WTC11 (cell line): ENCODE data around the gene TFF1. TPM values are rescaled to one million over a fixed set of nuclear protein-coding genes. Genes with fewer than 3 reads are reported as not detected.

ENCODE experiments used
- ATAC-seq: fragments of 200-7000 bp; cut with Tn5 transposase; 2 replicates; pipeline ENCODE4 v1.10.0; 2021; ENCODE audit warnings: mild to moderate bottlenecking, moderate library complexity
- CTCF ChIA-PET: fragments of 300-600 bp; sonication (Branson Sonifier 250); formaldehyde crosslinking; loops from one replicate; lab custom pipeline; 2021; ENCODE audit warnings: antibody characterized with exemption; lab: Charles Lee
- POLR2A ChIA-PET: fragments of 350-600 bp; sonication (Branson Sonifier 250); formaldehyde crosslinking; loops from one replicate; lab custom pipeline; 2021; ENCODE audit warnings: antibody characterized with exemption; lab: Charles Lee
- DNase-seq: peaks from one replicate; pipeline ENCODE4 v3.0.0; 2021; ENCODE audit warnings: low spot score
- H3K27ac Mint-ChIP-seq: 2 replicates; pipeline ENCODE4 v1.8.0; 2021; ENCODE audit warnings: mixed read lengths
- H3K27me3 Mint-ChIP-seq: 2 replicates; pipeline ENCODE4 v1.8.0; 2021; ENCODE audit warnings: low read depth, mild to moderate bottlenecking, moderate library complexity, mixed read lengths
- H3K36me3 Mint-ChIP-seq: 2 replicates; pipeline ENCODE4 v1.8.0; 2021; ENCODE audit warnings: mixed read lengths
- H3K4me1 Mint-ChIP-seq: 2 replicates; pipeline ENCODE4 v1.8.0; 2022; ENCODE audit warnings: mixed read lengths
- H3K4me3 Mint-ChIP-seq: 2 replicates; pipeline ENCODE4 v1.8.0; 2021; ENCODE audit warnings: mild to moderate bottlenecking, moderate library complexity, mixed read lengths
- H3K9me3 Mint-ChIP-seq: 2 replicates; pipeline ENCODE4 v1.8.0; 2021; ENCODE audit warnings: mixed read lengths
- AR ChIP-seq: fragments of 250-450 bp; sonication (Bioruptor Pico); IDR thresholded peaks from 2 replicates; pipeline ENCODE4 v1.9.0; 2021; ENCODE audit warnings: mild to moderate bottlenecking
- CDX4 ChIP-seq: fragments of 250-450 bp; sonication (Bioruptor Pico); IDR thresholded peaks from 2 replicates; pipeline ENCODE4 v1.9.0; 2021; ENCODE audit warnings: moderate library complexity, mild to moderate bottlenecking, inconsistent platforms, borderline replicate concordance
- CREB1 ChIP-seq: sonication (generic); formaldehyde crosslinking; IDR thresholded peaks from 2 replicates; pipeline ENCODE4 v1.8.0; 2023; ENCODE audit warnings: mild to moderate bottlenecking, missing genetic modification reagents
- ELF4 ChIP-seq: sonication (generic); formaldehyde crosslinking; IDR thresholded peaks from 2 replicates; pipeline ENCODE4 v1.8.1; 2022; ENCODE audit warnings: low read depth, mild to moderate bottlenecking, moderate library complexity, missing genetic modification reagents
- EMX1 ChIP-seq: fragments of 250-450 bp; sonication (Bioruptor Pico); IDR thresholded peaks from 2 replicates; pipeline ENCODE4 v1.8.0; 2021; ENCODE audit warnings: mild to moderate bottlenecking
- ESRRA ChIP-seq: sonication (generic); formaldehyde crosslinking; IDR thresholded peaks from 2 replicates; pipeline ENCODE4 v1.8.1; 2022; ENCODE audit warnings: mild to moderate bottlenecking, missing genetic modification reagents, borderline replicate concordance
- FOXK1 ChIP-seq: sonication (generic); formaldehyde crosslinking; IDR thresholded peaks from 2 replicates; pipeline ENCODE4 v1.8.0; 2022; ENCODE audit warnings: mild to moderate bottlenecking, moderate library complexity, missing genetic modification reagents
- GABPB1 ChIP-seq: sonication (generic); formaldehyde crosslinking; IDR thresholded peaks from 2 replicates; pipeline ENCODE4 v1.8.1; 2023; ENCODE audit warnings: mild to moderate bottlenecking, missing genetic modification reagents
- JAZF1 ChIP-seq: fragments of 250-450 bp; sonication (Bioruptor Pico); IDR thresholded peaks from 2 replicates; pipeline ENCODE4 v1.9.0; 2021; ENCODE audit warnings: moderate library complexity, mild to moderate bottlenecking, inconsistent platforms
- NR2C2 ChIP-seq: sonication (generic); formaldehyde crosslinking; IDR thresholded peaks from 2 replicates; pipeline ENCODE4 v1.8.0; 2022; ENCODE audit warnings: mild to moderate bottlenecking, missing genetic modification reagents
- TCF7 ChIP-seq: sonication (generic); formaldehyde crosslinking; IDR thresholded peaks from 2 replicates; pipeline ENCODE4 v1.8.0; 2022; ENCODE audit warnings: mild to moderate bottlenecking, low read depth, missing genetic modification reagents, moderate library complexity
- ZNF138 ChIP-seq: sonication (generic); formaldehyde crosslinking; conservative IDR thresholded peaks from 2 replicates; pipeline ENCODE4 v1.8.1; 2022; ENCODE audit warnings: mild to moderate bottlenecking, moderate library complexity, missing genetic modification reagents
- ZNF219 ChIP-seq: sonication (generic); formaldehyde crosslinking; IDR thresholded peaks from 2 replicates; pipeline ENCODE4 v1.8.0; 2023; ENCODE audit warnings: missing genetic modification reagents, mild to moderate bottlenecking, borderline replicate concordance
- ZNF232 ChIP-seq: sonication (generic); formaldehyde crosslinking; IDR thresholded peaks from 2 replicates; pipeline ENCODE4 v1.8.0; 2022; ENCODE audit warnings: mild to moderate bottlenecking, missing genetic modification reagents
- ZNF671 ChIP-seq: fragments of 250-450 bp; sonication (Bioruptor Pico); IDR thresholded peaks from 2 replicates; pipeline ENCODE4 v1.8.0; 2021; ENCODE audit warnings: mild to moderate bottlenecking
- total RNA-seq: library from RNA; stranded (reverse); gene quantifications from 3 replicates; pipeline ENCODE4 v1.2.3, GENCODE V29; 2021
- TF ChIP-seq, protein P1 (sequence below): sonication (generic); formaldehyde crosslinking; IDR thresholded peaks from 2 replicates; pipeline ENCODE4 v1.8.0; 2022; ENCODE audit warnings: mild to moderate bottlenecking, missing genetic modification reagents
- TF ChIP-seq, protein P2 (sequence below): sonication (generic); formaldehyde crosslinking; IDR thresholded peaks from 2 replicates; pipeline ENCODE4 v1.8.0; 2023; ENCODE audit warnings: missing genetic modification reagents, mild to moderate bottlenecking, borderline replicate concordance
- TF ChIP-seq, protein P3 (sequence below): sonication (generic); formaldehyde crosslinking; IDR thresholded peaks from 2 replicates; pipeline ENCODE4 v1.8.0; 2023; ENCODE audit warnings: mild to moderate bottlenecking, missing genetic modification reagents
- TF ChIP-seq, protein P4 (sequence below): sonication (generic); formaldehyde crosslinking; IDR thresholded peaks from 2 replicates; pipeline ENCODE4 v1.8.1; 2022; ENCODE audit warnings: mild to moderate bottlenecking, missing genetic modification reagents, moderate library complexity, borderline replicate concordance

TFF1 gene
- total RNA-seq, 1 experiment from 2014 or later: 0.81 TPM

DNA sequence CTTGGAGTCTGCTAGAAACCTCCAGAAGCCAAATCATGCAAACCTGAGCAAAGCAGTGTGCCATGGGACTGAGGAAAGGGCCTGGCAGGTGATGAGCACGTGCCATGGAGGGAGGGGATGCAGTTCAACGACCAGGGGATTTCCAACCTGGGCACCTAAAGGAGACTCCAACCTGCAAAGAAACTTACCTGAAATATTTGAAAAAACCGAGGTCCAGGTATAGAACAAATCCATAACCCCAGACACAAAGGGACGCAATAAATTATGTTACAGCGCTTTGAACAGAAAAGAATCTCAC lies 46.2 kb upstream of the TFF1 start (continued):
- TF ChIP-seq, protein P1, sequence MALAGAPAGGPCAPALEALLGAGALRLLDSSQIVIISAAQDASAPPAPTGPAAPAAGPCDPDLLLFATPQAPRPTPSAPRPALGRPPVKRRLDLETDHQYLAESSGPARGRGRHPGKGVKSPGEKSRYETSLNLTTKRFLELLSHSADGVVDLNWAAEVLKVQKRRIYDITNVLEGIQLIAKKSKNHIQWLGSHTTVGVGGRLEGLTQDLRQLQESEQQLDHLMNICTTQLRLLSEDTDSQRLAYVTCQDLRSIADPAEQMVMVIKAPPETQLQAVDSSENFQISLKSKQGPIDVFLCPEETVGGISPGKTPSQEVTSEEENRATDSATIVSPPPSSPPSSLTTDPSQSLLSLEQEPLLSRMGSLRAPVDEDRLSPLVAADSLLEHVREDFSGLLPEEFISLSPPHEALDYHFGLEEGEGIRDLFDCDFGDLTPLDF (CRISPR knock-in tag): no peak
- no peak for TF ChIP-seq NR2C2 (CRISPR knock-in tag)
- no peak for TF ChIP-seq ZNF232 (CRISPR knock-in tag)
- TF ChIP-seq ESRRA: no peak
- TF ChIP-seq CDX4 (CRISPR knock-in tag): no peak
- TF ChIP-seq, protein P2, sequence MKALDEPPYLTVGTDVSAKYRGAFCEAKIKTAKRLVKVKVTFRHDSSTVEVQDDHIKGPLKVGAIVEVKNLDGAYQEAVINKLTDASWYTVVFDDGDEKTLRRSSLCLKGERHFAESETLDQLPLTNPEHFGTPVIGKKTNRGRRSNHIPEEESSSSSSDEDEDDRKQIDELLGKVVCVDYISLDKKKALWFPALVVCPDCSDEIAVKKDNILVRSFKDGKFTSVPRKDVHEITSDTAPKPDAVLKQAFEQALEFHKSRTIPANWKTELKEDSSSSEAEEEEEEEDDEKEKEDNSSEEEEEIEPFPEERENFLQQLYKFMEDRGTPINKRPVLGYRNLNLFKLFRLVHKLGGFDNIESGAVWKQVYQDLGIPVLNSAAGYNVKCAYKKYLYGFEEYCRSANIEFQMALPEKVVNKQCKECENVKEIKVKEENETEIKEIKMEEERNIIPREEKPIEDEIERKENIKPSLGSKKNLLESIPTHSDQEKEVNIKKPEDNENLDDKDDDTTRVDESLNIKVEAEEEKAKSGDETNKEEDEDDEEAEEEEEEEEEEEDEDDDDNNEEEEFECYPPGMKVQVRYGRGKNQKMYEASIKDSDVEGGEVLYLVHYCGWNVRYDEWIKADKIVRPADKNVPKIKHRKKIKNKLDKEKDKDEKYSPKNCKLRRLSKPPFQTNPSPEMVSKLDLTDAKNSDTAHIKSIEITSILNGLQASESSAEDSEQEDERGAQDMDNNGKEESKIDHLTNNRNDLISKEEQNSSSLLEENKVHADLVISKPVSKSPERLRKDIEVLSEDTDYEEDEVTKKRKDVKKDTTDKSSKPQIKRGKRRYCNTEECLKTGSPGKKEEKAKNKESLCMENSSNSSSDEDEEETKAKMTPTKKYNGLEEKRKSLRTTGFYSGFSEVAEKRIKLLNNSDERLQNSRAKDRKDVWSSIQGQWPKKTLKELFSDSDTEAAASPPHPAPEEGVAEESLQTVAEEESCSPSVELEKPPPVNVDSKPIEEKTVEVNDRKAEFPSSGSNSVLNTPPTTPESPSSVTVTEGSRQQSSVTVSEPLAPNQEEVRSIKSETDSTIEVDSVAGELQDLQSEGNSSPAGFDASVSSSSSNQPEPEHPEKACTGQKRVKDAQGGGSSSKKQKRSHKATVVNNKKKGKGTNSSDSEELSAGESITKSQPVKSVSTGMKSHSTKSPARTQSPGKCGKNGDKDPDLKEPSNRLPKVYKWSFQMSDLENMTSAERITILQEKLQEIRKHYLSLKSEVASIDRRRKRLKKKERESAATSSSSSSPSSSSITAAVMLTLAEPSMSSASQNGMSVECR (CRISPR knock-in tag): no peak
- TF ChIP-seq GABPB1 (CRISPR knock-in tag): no peak
- TF ChIP-seq EMX1 (CRISPR knock-in tag): no peak
- no peak for TF ChIP-seq FOXK1 (CRISPR knock-in tag)

- H3K4me3 Mint-ChIP-seq: no peak overlapping the region
- no peaks in the 10 kb centered on the region for H3K36me3 Mint-ChIP-seq
- H3K27ac Mint-ChIP-seq: no peak overlapping the region
- CTCF ChIA-PET: interaction anchor here (0.8 to 1.6 kb wide), 15 partner anchors 12 to 267 kb away, joined by 3 to 17 read pairs (median 4); partner anchors contain the start of gene SLC37A1
- 0 out of 2 replicates have a peak, but pooled peaks cover 2% of the 10 kb centered on the region for H3K4me1 Mint-ChIP-seq
- ATAC-seq (peak; percentile 22; the same call in 1 of the 2 replicates), DNase-seq (no peak)
- no peaks in the 10 kb centered on the region for H3K9me3 Mint-ChIP-seq
- POLR2A ChIA-PET: no interaction called here
- H3K27me3 Mint-ChIP-seq: no peaks in the 10 kb centered on the region
- TF ChIP-seq NR2C2 (CRISPR knock-in tag): no peak
- no peak for TF ChIP-seq ZNF219 (CRISPR knock-in tag)
- no peak for TF ChIP-seq JAZF1 (CRISPR knock-in tag)
- TF ChIP-seq AR: no peak
- no peak for TF ChIP-seq ELF4 (CRISPR knock-in tag)
- no peak for TF ChIP-seq ZNF671 (CRISPR knock-in tag)
- no peak for TF ChIP-seq TCF7
- no peak for TF ChIP-seq CREB1 (CRISPR knock-in tag)
- TF ChIP-seq, protein P3, sequence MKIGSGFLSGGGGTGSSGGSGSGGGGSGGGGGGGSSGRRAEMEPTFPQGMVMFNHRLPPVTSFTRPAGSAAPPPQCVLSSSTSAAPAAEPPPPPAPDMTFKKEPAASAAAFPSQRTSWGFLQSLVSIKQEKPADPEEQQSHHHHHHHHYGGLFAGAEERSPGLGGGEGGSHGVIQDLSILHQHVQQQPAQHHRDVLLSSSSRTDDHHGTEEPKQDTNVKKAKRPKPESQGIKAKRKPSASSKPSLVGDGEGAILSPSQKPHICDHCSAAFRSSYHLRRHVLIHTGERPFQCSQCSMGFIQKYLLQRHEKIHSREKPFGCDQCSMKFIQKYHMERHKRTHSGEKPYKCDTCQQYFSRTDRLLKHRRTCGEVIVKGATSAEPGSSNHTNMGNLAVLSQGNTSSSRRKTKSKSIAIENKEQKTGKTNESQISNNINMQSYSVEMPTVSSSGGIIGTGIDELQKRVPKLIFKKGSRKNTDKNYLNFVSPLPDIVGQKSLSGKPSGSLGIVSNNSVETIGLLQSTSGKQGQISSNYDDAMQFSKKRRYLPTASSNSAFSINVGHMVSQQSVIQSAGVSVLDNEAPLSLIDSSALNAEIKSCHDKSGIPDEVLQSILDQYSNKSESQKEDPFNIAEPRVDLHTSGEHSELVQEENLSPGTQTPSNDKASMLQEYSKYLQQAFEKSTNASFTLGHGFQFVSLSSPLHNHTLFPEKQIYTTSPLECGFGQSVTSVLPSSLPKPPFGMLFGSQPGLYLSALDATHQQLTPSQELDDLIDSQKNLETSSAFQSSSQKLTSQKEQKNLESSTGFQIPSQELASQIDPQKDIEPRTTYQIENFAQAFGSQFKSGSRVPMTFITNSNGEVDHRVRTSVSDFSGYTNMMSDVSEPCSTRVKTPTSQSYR (CRISPR knock-in tag): no peak
- TF ChIP-seq ESRRA: no peak
- no peak for TF ChIP-seq ZNF138 (CRISPR knock-in tag)
- TF ChIP-seq, protein P4, sequence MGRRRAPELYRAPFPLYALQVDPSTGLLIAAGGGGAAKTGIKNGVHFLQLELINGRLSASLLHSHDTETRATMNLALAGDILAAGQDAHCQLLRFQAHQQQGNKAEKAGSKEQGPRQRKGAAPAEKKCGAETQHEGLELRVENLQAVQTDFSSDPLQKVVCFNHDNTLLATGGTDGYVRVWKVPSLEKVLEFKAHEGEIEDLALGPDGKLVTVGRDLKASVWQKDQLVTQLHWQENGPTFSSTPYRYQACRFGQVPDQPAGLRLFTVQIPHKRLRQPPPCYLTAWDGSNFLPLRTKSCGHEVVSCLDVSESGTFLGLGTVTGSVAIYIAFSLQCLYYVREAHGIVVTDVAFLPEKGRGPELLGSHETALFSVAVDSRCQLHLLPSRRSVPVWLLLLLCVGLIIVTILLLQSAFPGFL: no peak
These were observed 45.7 kb upstream of the TFF1 start for GRCh38 chr21:42411891-42412635.
